Right lobe of liver (tissue), 4 donors: ENCODE data around the gene TSPAN9.

Source experiments
- POLR2A ChIP-seq: fragments of 450-650 bp; IDR thresholded peaks from one replicate; pipeline ENCODE4 v1.6.1; 2017; ENCODE audit warnings: antibody characterized with exemption, mild to moderate bottlenecking
- TF ChIP-seq, protein P1 (sequence below), 4 donors: fragments of 200-600 bp in 3 of 4; fragments of 450-650 bp in 1 of 4; IDR thresholded peaks; one replicate each; pipeline versions ENCODE4 v1.5.1 to v1.8.0; 2016 to 2022; ENCODE audit warnings: antibody characterized with exemption in 4 of 4, mild to moderate bottlenecking in 2 of 4
- donor health status: DM: no; HTN: no; CAD: no.
- donor health status: DM: no; HTN: no; CAD: no.
- donor health status: DM: no; HTN: yes; CAD: no.

DNA sequence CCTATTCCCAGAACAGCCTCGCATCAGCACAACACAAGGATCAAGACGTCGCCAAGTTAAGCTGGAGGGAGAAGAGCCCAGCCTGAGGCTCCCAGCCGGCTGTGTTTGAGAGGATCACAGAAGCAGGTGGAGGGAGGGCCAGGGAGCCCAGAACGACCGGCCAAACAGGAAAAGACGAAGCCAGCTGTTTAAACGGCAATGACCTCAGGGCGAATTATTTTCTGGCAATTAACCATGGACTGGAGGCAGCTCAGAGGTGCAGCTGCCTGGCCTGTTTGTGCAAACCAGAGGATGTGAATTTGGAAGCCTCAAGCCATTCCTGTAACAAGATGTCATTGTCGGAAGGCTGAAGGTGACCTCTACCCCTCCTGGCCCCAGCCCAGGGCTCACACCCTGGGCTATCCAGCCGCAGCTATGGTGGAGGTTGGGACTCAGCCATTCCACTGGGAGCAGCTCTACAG is 238.1 kb downstream of the TSPAN9 start:
- TF ChIP-seq, protein P1, sequence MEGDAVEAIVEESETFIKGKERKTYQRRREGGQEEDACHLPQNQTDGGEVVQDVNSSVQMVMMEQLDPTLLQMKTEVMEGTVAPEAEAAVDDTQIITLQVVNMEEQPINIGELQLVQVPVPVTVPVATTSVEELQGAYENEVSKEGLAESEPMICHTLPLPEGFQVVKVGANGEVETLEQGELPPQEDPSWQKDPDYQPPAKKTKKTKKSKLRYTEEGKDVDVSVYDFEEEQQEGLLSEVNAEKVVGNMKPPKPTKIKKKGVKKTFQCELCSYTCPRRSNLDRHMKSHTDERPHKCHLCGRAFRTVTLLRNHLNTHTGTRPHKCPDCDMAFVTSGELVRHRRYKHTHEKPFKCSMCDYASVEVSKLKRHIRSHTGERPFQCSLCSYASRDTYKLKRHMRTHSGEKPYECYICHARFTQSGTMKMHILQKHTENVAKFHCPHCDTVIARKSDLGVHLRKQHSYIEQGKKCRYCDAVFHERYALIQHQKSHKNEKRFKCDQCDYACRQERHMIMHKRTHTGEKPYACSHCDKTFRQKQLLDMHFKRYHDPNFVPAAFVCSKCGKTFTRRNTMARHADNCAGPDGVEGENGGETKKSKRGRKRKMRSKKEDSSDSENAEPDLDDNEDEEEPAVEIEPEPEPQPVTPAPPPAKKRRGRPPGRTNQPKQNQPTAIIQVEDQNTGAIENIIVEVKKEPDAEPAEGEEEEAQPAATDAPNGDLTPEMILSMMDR (IDR thresholded peaks at IDR 0.05): no peak
- no peak for TF ChIP-seq POLR2A
